GM06990 (cell line): ENCODE results near the gene TMEM140.
A peak's percentile ranks its signal among the peaks of the same experiment; 100 is the strongest.

Experiments used
- DNase-seq: peaks from one replicate; pipeline ENCODE4 v3.0.0-alpha.2; 2011; ENCODE audit not compliant: insufficient read length; ENCODE audit errors: extremely low read depth
- H3K27me3 ChIP-seq: replicated peaks from 2 replicates; pipeline ENCODE4 v1.6.0; 2011; ENCODE audit warnings: low read length; ENCODE audit not compliant: control insufficient read depth, insufficient read depth
- H3K36me3 ChIP-seq: 2 replicates; pipeline ENCODE4 v1.5.1; 2011; ENCODE audit warnings: low read length; ENCODE audit not compliant: control insufficient read depth, insufficient read depth
- H3K4me3 ChIP-seq: replicated peaks from 2 replicates; pipeline ENCODE4 v1.5.1; 2011; ENCODE audit warnings: low read depth, mild to moderate bottlenecking, control low read depth, low read length
- CTCF ChIP-seq: IDR thresholded peaks from 2 replicates; pipeline ENCODE4 v1.5.1; 2011; ENCODE audit warnings: low read length, control low read depth, mild to moderate bottlenecking, inconsistent platforms; ENCODE audit not compliant: insufficient read depth, poor library complexity, severe bottlenecking

TMEM140 gene

GRCh38 chr7:135164357-135165061 lies 16.6 kb downstream of the TMEM140 start:
- no peak overlapping the region for H3K4me3 ChIP-seq
- peak; percentile 26 for TF ChIP-seq CTCF
- no peak for DNase-seq
- H3K27me3 ChIP-seq, result no peaks in the 10 kb centered on the region
- H3K36me3 ChIP-seq, result peaks cover 39% of the 10 kb centered on the region

- no peak for TF ChIP-seq CTCF
- Histone ChIP-seq H3K4me3 (no peak overlapping the region), H3K27me3 (no peaks in the 10 kb centered on the region), H3K36me3 (peaks cover 39% of the 10 kb centered on the region)
- no peak for DNase-seq
Measured at GRCh38 chr7:135165862-135166261, 18.0 kb downstream of the TMEM140 start.

- Histone ChIP-seq H3K27me3 (no peaks in the 10 kb centered on the region), H3K36me3 (peaks cover 39% of the 10 kb centered on the region), H3K4me3 (no peak overlapping the region)
- no peak for DNase-seq
- TF ChIP-seq CTCF, result no peak
Measured at GRCh38 chr7:135166338-135166990, 18.6 kb downstream of the TMEM140 start.

GRCh38 chr7:135167365-135167917 lies 19.6 kb downstream of the TMEM140 start:
- no peak for DNase-seq
- H3K4me3 ChIP-seq, result no peak overlapping the region
- H3K36me3 ChIP-seq, result peaks cover 39% of the 10 kb centered on the region
- H3K27me3 ChIP-seq, result no peaks in the 10 kb centered on the region
- TF ChIP-seq CTCF, result no peak

GRCh38 chr7:135168001-135168400 lies 20.1 kb downstream of the TMEM140 start:
- peaks cover 39% of the 10 kb centered on the region for H3K36me3 ChIP-seq
- TF ChIP-seq CTCF, result no peak
- H3K27me3 ChIP-seq, result no peaks in the 10 kb centered on the region
- no peak for DNase-seq
- H3K4me3 ChIP-seq, result peak overlapping the region; percentile 75
